ENCODE measurements around the gene LAMA3.

LAMA3 gene

DNA sequence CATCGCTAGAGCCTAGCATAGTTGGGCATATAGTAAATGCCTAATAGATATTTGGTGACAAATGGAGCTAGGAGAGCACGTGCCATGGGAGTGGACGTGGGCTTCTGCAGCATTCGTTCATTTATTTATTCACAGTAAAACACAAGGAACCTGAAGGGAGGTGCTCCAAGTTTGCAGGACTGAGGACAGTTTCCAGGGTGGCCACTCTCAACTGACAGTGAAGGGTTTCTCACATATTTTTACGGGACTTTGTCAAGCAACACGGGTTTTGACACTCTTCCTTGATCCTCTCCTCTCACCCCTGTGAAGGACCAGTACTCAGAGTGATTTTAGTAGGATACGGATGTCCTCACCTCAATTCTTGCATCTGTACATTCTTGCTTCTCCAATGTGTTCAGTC, 190.3 kb downstream of the LAMA3 start:
- Mint-ChIP-seq H3K36me3 (ENCODE audit: low read depth) (no peaks in the 10 kb centered on the region), H3K27ac (no peak overlapping the region), H3K4me3 (no peak overlapping the region), H3K9me3 (no peaks in the 10 kb centered on the region), H3K4me1 (peaks cover 27% of the 10 kb centered on the region), H3K27me3 (ENCODE audit: low read depth, poor library complexity) (peaks cover 15% of the 10 kb centered on the region)
- TF ChIP-seq, protein P1, sequence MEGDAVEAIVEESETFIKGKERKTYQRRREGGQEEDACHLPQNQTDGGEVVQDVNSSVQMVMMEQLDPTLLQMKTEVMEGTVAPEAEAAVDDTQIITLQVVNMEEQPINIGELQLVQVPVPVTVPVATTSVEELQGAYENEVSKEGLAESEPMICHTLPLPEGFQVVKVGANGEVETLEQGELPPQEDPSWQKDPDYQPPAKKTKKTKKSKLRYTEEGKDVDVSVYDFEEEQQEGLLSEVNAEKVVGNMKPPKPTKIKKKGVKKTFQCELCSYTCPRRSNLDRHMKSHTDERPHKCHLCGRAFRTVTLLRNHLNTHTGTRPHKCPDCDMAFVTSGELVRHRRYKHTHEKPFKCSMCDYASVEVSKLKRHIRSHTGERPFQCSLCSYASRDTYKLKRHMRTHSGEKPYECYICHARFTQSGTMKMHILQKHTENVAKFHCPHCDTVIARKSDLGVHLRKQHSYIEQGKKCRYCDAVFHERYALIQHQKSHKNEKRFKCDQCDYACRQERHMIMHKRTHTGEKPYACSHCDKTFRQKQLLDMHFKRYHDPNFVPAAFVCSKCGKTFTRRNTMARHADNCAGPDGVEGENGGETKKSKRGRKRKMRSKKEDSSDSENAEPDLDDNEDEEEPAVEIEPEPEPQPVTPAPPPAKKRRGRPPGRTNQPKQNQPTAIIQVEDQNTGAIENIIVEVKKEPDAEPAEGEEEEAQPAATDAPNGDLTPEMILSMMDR (IDR thresholded peaks at IDR 0.05), result no peak
- DNase-seq, result no peak

- Mint-ChIP-seq H3K4me1 (peaks cover 32% of the 10 kb centered on the region), H3K27me3 (ENCODE audit: low read depth, poor library complexity) (peaks cover 15% of the 10 kb centered on the region), H3K9me3 (no peaks in the 10 kb centered on the region), H3K4me3 (no peak overlapping the region), H3K36me3 (ENCODE audit: low read depth) (no peaks in the 10 kb centered on the region), H3K27ac (no peak overlapping the region)
- no peak for DNase-seq
- TF ChIP-seq, protein P1 (IDR thresholded peaks at IDR 0.05), result no peak
These were observed 190.8 kb downstream of the LAMA3 start for GRCh38 chr18:23879966-23880565.

GRCh38 chr18:23880931-23881617, 191.8 kb downstream of the LAMA3 start:
- TF ChIP-seq, protein P1 (IDR thresholded peaks at IDR 0.05), result no peak
- no peak for DNase-seq
- Mint-ChIP-seq H3K27ac (no peak overlapping the region), H3K27me3 (ENCODE audit: low read depth, poor library complexity) (peaks cover 7% of the 10 kb centered on the region), H3K9me3 (no peaks in the 10 kb centered on the region), H3K36me3 (ENCODE audit: low read depth) (no peaks in the 10 kb centered on the region), H3K4me3 (no peak overlapping the region), H3K4me1 (peaks cover 34% of the 10 kb centered on the region)

- Mint-ChIP-seq H3K9me3 (no peaks in the 10 kb centered on the region), H3K27me3 (ENCODE audit: low read depth, poor library complexity) (peaks cover 3% of the 10 kb centered on the region), H3K4me1 (peaks cover 34% of the 10 kb centered on the region), H3K4me3 (no peak overlapping the region), H3K27ac (no peak overlapping the region), H3K36me3 (ENCODE audit: low read depth) (no peaks in the 10 kb centered on the region)
- no peak for DNase-seq
- TF ChIP-seq, protein P1 (IDR thresholded peaks at IDR 0.05), result no peak
These were observed 192.5 kb downstream of the LAMA3 start for GRCh38 chr18:23881778-23882177.

GRCh38 chr18:23882616-23883276, 193.5 kb downstream of the LAMA3 start:
- TF ChIP-seq, protein P1 (IDR thresholded peaks at IDR 0.05), result no peak
- Mint-ChIP-seq H3K9me3 (no peaks in the 10 kb centered on the region), H3K4me3 (no peak overlapping the region), H3K27me3 (ENCODE audit: low read depth, poor library complexity) (peaks cover 3% of the 10 kb centered on the region), H3K4me1 (peaks cover 34% of the 10 kb centered on the region), H3K27ac (peak overlapping the region; percentile 62), H3K36me3 (ENCODE audit: low read depth) (no peaks in the 10 kb centered on the region)
- no peak for DNase-seq
